K562 (cell line): ENCODE data around the gene ELP5.

Source experiments
- JUNB ChIP-seq: fragments of 450-650 bp; formaldehyde crosslinking; conservative IDR thresholded peaks from 2 replicates; pipeline ENCODE4 v1.4.0; 2020; ENCODE audit warnings: mild to moderate bottlenecking
- TF ChIP-seq, protein P1 (sequence below): fragments of 450-650 bp; formaldehyde crosslinking; IDR thresholded peaks from 2 replicates; pipeline ENCODE4 v1.4.0; 2022; ENCODE audit warnings: missing genetic modification characterization

DNA sequence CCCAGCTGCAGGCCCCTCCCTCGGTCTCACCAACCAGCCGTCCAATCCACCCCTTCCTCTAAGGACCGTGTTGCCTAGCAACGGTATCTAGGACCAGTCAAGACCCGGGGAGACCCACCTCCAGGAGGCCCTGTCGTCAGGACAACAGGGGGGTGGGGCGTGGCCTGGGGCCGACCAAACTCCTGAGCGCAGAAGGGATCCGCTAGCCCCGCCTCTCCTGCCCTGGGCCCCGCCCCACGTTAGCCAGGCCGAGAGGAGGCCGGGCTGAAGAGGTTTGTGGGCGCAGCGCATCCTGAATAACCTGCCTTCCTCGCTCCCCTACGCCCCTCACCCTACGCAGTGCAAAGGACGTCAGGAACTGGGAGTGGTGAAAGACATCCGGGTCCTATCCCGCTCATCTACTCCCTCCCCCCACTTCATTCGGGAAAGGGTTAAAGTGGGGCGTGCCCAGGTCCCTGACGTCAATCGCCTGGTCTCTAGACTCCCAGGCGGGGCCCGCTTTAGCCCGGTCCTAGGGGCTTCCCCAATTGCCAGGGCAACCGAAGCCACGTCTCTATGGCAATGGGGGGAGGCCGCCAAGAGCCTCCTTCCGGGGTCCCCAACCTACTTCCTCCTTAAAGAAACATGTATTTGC is 47.1 kb upstream of the ELP5 start:
- TF ChIP-seq, protein P1, sequence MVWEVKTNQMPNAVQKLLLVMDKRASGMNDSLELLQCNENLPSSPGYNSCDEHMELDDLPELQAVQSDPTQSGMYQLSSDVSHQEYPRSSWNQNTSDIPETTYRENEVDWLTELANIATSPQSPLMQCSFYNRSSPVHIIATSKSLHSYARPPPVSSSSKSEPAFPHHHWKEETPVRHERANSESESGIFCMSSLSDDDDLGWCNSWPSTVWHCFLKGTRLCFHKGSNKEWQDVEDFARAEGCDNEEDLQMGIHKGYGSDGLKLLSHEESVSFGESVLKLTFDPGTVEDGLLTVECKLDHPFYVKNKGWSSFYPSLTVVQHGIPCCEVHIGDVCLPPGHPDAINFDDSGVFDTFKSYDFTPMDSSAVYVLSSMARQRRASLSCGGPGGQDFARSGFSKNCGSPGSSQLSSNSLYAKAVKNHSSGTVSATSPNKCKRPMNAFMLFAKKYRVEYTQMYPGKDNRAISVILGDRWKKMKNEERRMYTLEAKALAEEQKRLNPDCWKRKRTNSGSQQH (CRISPR knock-in tag) = no peak
- TF ChIP-seq JUNB (CRISPR knock-in tag) = no peak
